ENCODE data around the gene PTGER2.

Gene PTGER2

DNA sequence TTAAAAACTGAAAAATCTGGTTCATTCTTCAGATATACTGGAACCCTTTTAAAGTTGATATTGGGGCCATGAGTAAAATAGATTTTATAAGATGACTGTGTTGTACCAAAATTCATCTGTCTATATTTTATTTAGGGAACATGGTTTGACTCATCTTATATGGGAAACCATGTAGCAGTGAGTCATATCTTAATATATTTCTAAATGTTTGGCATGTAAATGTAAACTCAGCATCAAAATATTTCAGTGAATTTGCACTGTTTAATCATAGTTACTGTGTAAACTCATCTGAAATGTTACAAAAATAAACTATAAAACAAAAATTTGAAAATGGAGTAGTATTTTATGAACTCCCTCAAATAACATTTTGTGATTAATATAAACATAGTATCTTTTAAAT, 14.2 kb downstream of the PTGER2 start:
- Histone ChIP-seq H3K36me3 (ENCODE audit: control insufficient read depth, insufficient read depth, low read length) (no peaks in the 10 kb centered on the region), H3K9me3 (ENCODE audit: control insufficient read depth, low read length) (no peaks in the 10 kb centered on the region), H3K27me3 (ENCODE audit: control insufficient read depth, insufficient read depth, low read length) (no peaks in the 10 kb centered on the region), H3K4me1 (ENCODE audit: control insufficient read depth, insufficient read depth, low read length) (peaks cover 6% of the 10 kb centered on the region), H3K4me3 (ENCODE audit: low read length) (no peak overlapping the region), H3K9ac (ENCODE audit: low read length) (no peak overlapping the region)

DNA sequence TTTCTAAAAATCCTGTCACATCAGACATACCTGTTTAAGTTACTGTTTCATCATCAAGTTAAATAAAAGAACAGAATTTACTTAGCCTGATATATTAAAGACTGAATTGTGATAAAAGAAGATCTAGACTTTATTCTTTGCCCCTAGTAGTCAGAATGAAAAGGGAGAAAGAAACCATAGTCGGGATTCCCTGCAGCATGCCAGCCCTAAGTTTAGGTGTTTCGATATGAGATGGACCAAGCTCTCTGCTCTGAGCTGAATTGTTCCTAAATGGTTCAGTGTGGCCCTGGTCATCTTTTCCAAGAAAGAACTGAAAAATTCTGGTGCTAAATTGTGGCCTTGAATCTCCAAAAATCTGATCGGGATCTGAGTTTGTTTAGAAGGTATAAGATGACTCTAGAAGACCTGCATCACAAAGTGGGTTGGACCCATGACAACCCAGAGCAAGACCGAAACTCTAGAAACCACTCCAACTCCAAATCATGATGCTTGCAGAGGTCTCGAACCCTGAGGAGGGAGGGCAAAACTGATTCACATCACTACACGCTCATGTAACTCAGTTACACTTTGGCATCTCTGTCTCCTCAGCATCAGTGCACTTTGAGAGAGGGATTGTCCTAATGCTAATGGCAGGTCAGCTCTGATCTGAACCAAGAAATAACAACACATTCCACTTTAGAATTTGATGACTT, 15.7 kb downstream of the PTGER2 start:
- Histone ChIP-seq H3K9ac (ENCODE audit: low read length) (no peak overlapping the region), H3K9me3 (ENCODE audit: control insufficient read depth, low read length) (no peaks in the 10 kb centered on the region), H3K4me3 (ENCODE audit: low read length) (no peak overlapping the region), H3K4me1 (ENCODE audit: control insufficient read depth, insufficient read depth, low read length) (peaks cover 10% of the 10 kb centered on the region), H3K27me3 (ENCODE audit: control insufficient read depth, insufficient read depth, low read length) (no peaks in the 10 kb centered on the region), H3K36me3 (ENCODE audit: control insufficient read depth, insufficient read depth, low read length) (no peaks in the 10 kb centered on the region)

DNA sequence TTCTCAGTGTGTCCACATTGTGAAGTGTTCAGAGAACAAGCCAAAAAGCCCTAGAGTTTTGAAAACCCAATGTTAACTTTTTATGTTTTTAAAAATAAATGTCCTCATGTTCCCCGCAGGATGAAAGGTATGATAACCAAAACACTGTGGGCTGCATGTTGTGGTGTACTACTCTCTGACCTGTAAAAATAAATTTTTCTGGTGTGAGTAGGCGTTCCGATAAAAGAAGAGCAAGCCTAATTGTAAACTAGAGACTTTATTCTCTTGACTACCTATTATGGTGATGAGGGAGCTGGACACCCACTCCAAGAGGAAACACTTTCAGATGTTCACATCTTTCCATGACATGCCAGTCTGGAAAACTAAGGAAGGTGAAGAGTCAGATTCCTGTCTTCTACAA, 18.2 kb downstream of the PTGER2 start:
- Histone ChIP-seq H3K36me3 (ENCODE audit: control insufficient read depth, insufficient read depth, low read length) (no peaks in the 10 kb centered on the region), H3K9me3 (ENCODE audit: control insufficient read depth, low read length) (no peaks in the 10 kb centered on the region), H3K9ac (ENCODE audit: low read length) (no peak overlapping the region), H3K27me3 (ENCODE audit: control insufficient read depth, insufficient read depth, low read length) (no peaks in the 10 kb centered on the region), H3K4me1 (ENCODE audit: control insufficient read depth, insufficient read depth, low read length) (peaks cover 10% of the 10 kb centered on the region), H3K4me3 (ENCODE audit: low read length) (no peak overlapping the region)

DNA sequence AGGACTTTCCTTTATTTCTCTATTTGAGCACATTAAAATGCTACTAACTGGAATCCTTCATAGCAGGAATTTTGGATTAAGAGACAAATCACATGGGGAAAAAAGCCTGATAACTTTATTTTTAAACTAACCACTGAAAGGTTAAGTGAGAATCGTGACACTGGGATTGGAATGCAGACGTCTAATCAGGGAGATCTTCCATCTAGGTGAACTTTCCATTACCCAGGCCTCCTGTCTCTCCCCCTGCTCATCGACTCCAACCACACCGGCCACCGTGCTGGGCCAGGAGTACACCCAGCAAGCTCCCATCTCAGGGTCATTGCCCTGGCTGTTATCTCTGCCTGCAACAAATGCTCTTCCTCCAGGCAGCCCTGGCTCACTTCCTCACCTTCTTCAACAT, 19.0 kb downstream of the PTGER2 start:
- Histone ChIP-seq H3K9me3 (ENCODE audit: control insufficient read depth, low read length) (no peaks in the 10 kb centered on the region), H3K9ac (ENCODE audit: low read length) (no peak overlapping the region), H3K4me3 (ENCODE audit: low read length) (no peak overlapping the region), H3K36me3 (ENCODE audit: control insufficient read depth, insufficient read depth, low read length) (no peaks in the 10 kb centered on the region), H3K27me3 (ENCODE audit: control insufficient read depth, insufficient read depth, low read length) (no peaks in the 10 kb centered on the region), H3K4me1 (ENCODE audit: control insufficient read depth, insufficient read depth, low read length) (peaks cover 5% of the 10 kb centered on the region)

DNA sequence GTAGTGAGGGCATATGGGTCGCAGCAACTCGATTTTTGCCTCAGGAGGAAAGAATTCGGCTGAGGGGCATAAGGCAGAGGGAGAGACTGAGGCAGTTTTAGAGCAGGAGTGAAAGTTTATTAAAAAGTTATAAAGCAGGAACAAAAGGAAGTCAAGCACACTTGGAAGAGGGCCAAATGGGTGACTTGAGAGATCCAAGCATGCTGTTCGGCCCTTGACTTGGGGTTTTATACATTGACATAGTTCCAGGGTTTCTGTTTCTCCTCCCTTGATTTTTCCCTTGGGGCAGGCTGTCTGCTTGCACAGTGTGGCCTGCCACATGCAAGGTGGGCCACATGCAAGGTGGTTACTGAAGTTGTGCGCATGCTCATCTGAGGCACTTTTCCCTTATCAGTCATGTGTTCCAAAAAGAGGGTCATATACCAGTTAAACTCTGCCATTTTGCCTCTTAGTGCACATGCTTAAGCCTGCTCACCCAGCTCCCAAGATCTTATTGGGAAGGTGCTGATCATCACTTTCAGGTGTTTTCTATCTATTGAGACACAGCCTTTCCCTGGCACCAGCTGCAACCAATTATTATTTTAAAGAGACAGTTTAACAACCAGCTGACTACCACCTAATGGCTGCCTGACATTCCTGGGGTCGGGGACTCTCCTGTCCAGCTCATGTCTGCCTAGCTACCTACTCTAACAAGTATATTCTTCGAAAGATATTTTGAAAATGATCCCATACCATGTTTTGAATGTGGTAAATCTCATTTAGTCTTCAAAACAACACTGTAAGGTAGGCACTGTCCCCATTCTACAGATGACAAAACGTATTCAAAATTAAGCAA, 19.9 kb downstream of the PTGER2 start:
- H3K36me3 ChIP-seq (ENCODE audit: control insufficient read depth, insufficient read depth, low read length) = no peaks in the 10 kb centered on the region
- H3K9ac ChIP-seq (ENCODE audit: low read length) = no peak overlapping the region
- H3K4me3 ChIP-seq (ENCODE audit: low read length) = no peak overlapping the region
- H3K27me3 ChIP-seq (ENCODE audit: control insufficient read depth, insufficient read depth, low read length) = no peaks in the 10 kb centered on the region
- peaks cover 5% of the 10 kb centered on the region for H3K4me1 ChIP-seq (ENCODE audit: control insufficient read depth, insufficient read depth, low read length)
- H3K9me3 ChIP-seq (ENCODE audit: control insufficient read depth, low read length) = no peaks in the 10 kb centered on the region

DNA sequence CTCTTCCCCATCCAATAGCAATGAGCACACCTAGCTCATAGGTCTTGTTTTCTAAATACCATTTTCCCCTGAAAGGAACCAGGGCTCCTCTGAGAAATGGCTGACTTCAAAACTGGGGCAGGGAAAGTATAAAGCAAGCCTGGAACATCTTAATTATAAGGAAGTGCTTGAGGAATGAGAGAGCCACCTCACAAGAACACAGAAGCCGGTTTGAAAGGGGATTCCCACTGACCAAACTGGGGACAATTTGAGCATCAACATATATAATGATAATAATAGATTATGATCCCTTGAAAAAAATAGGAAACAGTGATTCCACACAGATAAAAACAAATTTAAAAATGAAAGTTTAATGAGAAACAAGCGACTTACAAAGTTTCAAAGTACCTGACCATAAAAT, 22.1 kb downstream of the PTGER2 start:
- no peak overlapping the region for H3K9ac ChIP-seq (ENCODE audit: low read length)
- H3K36me3 ChIP-seq (ENCODE audit: control insufficient read depth, insufficient read depth, low read length) = no peaks in the 10 kb centered on the region
- no peaks in the 10 kb centered on the region for H3K27me3 ChIP-seq (ENCODE audit: control insufficient read depth, insufficient read depth, low read length)
- H3K9me3 ChIP-seq (ENCODE audit: control insufficient read depth, low read length) = no peaks in the 10 kb centered on the region
- H3K4me3 ChIP-seq (ENCODE audit: low read length) = no peak overlapping the region
- H3K4me1 ChIP-seq (ENCODE audit: control insufficient read depth, insufficient read depth, low read length) = peaks cover 5% of the 10 kb centered on the region

DNA sequence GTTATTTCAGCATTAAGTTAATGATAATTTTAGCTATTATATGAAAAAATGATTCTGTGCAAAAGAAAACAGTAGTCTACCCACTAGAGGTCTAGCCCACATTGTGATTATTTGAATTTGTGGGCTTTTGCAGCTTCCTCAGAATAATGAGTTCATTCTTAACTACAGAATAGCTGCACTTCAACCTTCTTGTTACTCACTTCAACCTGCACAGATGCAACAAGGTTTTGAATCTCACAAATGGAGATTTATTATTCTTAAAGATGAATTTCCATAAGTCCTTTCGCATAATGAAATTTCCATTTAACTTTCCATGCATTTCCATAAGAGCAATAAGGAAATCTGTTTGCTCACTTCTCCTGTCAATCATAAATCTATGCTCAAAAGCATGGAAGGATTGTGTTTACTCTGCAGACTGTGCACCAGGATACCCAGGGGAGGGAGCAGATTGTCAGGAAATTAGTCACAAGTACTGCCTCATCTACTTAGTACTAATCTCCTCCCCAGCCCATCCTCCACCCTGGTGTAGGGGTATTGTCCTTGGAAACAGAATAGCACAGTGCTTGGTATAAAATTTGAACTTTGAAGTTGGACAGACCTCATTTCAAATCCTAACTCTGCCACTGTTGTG, 24.1 kb downstream of the PTGER2 start:
- Histone ChIP-seq H3K36me3 (ENCODE audit: control insufficient read depth, insufficient read depth, low read length) (no peaks in the 10 kb centered on the region), H3K4me3 (ENCODE audit: low read length) (no peak overlapping the region), H3K27me3 (ENCODE audit: control insufficient read depth, insufficient read depth, low read length) (no peaks in the 10 kb centered on the region), H3K4me1 (ENCODE audit: control insufficient read depth, insufficient read depth, low read length) (peaks cover 5% of the 10 kb centered on the region), H3K9ac (ENCODE audit: low read length) (no peak overlapping the region), H3K9me3 (ENCODE audit: control insufficient read depth, low read length) (no peaks in the 10 kb centered on the region)

DNA sequence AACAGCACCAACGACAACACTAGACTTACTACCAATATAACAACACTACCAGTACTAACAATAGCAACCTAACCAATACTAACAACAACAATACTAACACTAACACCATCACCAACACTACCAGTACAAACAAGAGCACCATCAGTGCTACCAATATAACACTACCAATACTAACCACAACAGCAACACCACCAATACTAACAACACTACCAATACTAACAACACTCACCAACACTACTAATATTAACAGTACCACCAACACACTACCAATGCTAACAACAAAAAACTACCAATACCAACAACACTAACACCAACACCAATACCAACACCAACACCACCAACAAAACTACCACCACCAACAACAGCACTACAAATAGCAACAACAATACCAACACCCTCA, 25.1 kb downstream of the PTGER2 start:
- Histone ChIP-seq H3K4me1 (ENCODE audit: control insufficient read depth, insufficient read depth, low read length) (no peaks in the 10 kb centered on the region), H3K9ac (ENCODE audit: low read length) (no peak overlapping the region), H3K9me3 (ENCODE audit: control insufficient read depth, low read length) (no peaks in the 10 kb centered on the region), H3K36me3 (ENCODE audit: control insufficient read depth, insufficient read depth, low read length) (no peaks in the 10 kb centered on the region), H3K27me3 (ENCODE audit: control insufficient read depth, insufficient read depth, low read length) (no peaks in the 10 kb centered on the region), H3K4me3 (ENCODE audit: low read length) (no peak overlapping the region)

DNA sequence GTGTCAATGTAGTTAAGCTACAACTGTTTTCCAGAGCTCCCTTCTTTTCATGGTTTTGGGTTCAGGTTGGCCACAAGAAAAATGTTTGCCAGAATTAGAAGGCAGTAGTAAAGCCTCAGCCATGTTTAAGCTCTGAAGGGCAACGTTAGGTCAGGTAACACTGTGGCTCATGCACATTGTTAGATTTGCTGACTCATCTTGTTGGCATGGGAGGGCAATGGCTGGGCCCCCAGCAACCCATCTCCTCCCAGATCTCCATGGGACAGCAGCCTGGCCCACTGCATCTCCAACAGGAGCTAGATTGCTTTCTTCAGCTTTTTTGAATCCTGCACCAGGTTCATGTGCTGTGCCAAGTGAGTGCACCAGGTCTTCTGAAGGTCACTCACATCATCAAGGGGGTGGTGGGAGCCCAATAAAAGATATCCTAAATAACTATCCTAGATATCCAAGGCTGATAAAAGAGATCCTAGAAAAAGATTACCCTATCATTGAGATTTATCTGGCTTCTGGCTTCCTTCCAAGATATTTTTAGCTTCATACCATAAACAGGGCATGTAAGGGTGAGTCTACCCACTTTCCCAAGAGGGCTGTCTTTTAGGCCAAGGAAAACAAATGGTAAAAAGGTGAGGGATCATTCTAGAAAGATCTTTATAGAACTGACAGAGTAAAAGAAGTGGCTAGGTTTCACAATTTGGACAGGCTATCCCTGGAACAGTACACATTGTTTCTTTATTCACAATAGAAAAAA, 28.9 kb downstream of the PTGER2 start:
- Histone ChIP-seq H3K27me3 (ENCODE audit: control insufficient read depth, insufficient read depth, low read length) (no peaks in the 10 kb centered on the region), H3K36me3 (ENCODE audit: control insufficient read depth, insufficient read depth, low read length) (no peaks in the 10 kb centered on the region), H3K9ac (ENCODE audit: low read length) (no peak overlapping the region), H3K4me1 (ENCODE audit: control insufficient read depth, insufficient read depth, low read length) (no peaks in the 10 kb centered on the region), H3K9me3 (ENCODE audit: control insufficient read depth, low read length) (no peaks in the 10 kb centered on the region), H3K4me3 (ENCODE audit: low read length) (no peak overlapping the region)

DNA sequence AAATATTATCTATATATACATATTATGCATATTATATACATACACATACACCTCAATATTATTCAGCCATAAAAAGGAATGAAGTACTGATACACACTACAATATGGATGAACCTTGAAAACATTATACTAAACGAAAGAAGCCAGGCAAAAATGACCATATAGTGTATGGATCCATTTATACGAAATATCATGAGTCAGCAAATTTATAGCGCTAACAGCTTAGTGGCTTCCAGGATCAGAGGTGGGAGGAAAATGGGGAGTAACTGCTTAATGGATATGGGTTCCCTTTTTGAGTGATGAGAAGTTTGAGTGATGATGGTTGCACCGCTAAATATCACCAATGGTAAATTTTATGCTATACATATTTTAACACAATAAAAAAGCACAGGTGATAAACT, 32.7 kb downstream of the PTGER2 start:
- Histone ChIP-seq H3K9me3 (ENCODE audit: control insufficient read depth, low read length) (no peaks in the 10 kb centered on the region), H3K36me3 (ENCODE audit: control insufficient read depth, insufficient read depth, low read length) (no peaks in the 10 kb centered on the region), H3K27me3 (ENCODE audit: control insufficient read depth, insufficient read depth, low read length) (no peaks in the 10 kb centered on the region), H3K4me3 (ENCODE audit: low read length) (no peak overlapping the region), H3K4me1 (ENCODE audit: control insufficient read depth, insufficient read depth, low read length) (peaks cover 5% of the 10 kb centered on the region), H3K9ac (ENCODE audit: low read length) (no peak overlapping the region)

DNA sequence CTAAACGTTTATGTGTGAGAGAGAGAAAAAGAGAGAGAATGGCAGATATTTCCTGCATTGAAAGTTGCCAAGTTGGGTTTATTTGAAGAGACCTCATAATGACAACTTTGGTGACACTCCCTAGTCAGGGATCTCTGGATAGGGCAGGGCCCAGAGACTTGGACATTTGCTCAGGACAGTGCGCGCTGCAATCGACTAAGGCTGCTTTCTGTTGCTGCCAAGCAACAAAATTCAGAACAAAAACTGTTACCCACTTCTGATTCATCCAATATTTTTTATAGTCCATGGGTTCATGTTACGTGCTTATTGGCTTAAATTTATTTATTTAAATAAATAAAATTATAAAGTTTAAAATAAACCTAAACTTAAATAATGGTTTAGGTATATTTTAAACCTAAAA, 34.2 kb downstream of the PTGER2 start:
- H3K4me3 ChIP-seq (ENCODE audit: low read length) = no peak overlapping the region
- no peaks in the 10 kb centered on the region for H3K9me3 ChIP-seq (ENCODE audit: control insufficient read depth, low read length)
- peaks cover 8% of the 10 kb centered on the region for H3K4me1 ChIP-seq (ENCODE audit: control insufficient read depth, insufficient read depth, low read length)
- H3K27me3 ChIP-seq (ENCODE audit: control insufficient read depth, insufficient read depth, low read length) = no peaks in the 10 kb centered on the region
- H3K9ac ChIP-seq (ENCODE audit: low read length) = no peak overlapping the region
- H3K36me3 ChIP-seq (ENCODE audit: control insufficient read depth, insufficient read depth, low read length) = no peaks in the 10 kb centered on the region

DNA sequence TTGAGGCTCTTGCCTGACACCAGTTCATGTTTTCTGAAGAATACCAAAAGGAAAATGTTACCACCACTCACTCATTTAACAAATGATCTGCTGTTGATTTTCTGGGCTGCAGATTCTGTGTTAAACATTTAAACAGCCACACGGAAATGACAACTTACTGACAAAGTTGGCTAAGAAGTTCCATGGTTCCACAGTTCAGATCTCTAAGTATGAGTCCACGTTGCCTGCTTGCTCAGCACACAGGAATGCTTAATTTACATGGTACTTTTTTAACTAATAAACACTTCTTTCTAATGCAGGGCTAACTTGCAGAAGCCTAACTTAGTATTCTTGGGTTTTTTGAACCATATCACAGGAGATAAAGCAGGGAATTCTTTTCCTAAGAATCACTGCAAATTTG, 34.7 kb downstream of the PTGER2 start:
- H3K4me3 ChIP-seq (ENCODE audit: low read length) = no peak overlapping the region
- peaks cover 8% of the 10 kb centered on the region for H3K4me1 ChIP-seq (ENCODE audit: control insufficient read depth, insufficient read depth, low read length)
- no peaks in the 10 kb centered on the region for H3K9me3 ChIP-seq (ENCODE audit: control insufficient read depth, low read length)
- H3K9ac ChIP-seq (ENCODE audit: low read length) = no peak overlapping the region
- H3K36me3 ChIP-seq (ENCODE audit: control insufficient read depth, insufficient read depth, low read length) = no peaks in the 10 kb centered on the region
- no peaks in the 10 kb centered on the region for H3K27me3 ChIP-seq (ENCODE audit: control insufficient read depth, insufficient read depth, low read length)
